Measurements from ENCODE around the gene ADAMTS3. TPM values are rescaled to one million over a fixed set of nuclear protein-coding genes. Genes with fewer than 3 reads are reported as not detected.
"Not testable (repeated sequence)": the region's sequence is repeated elsewhere in the genome, so short reads cannot be mapped to it uniquely, and the experiment has no call there.

Gene ADAMTS3
- total RNA-seq, 1 donor from 2014 or later = 2.3 TPM

- intact Hi-C loops (cut with DNase I) = no loop called here
- ATAC-seq (no peak), DNase-seq (ENCODE audit: low spot score) (no peak)
These were observed 139.0 kb downstream of the ADAMTS3 start for GRCh38 chr4:72430050-72430449.

GRCh38 chr4:72429397-72429889 is 139.6 kb downstream of the ADAMTS3 start:
- intact Hi-C loops (cut with DNase I) = no loop called here
- DNase-seq (ENCODE audit: low spot score) (no peak), ATAC-seq (no peak)

- DNase-seq (ENCODE audit: low spot score) = no peak
- ATAC-seq = no peak
- intact Hi-C loops (cut with DNase I) = no loop called here
These were observed 142.0 kb downstream of the ADAMTS3 start for GRCh38 chr4:72427057-72427456.

- ATAC-seq; DNase-seq (ENCODE audit: low spot score); intact Hi-C loops (cut with DNase I): not testable (repeated sequence)
These were observed 143.1 kb downstream of the ADAMTS3 start for GRCh38 chr4:72425908-72426307.

GRCh38 chr4:72424006-72424405 is 145.0 kb downstream of the ADAMTS3 start:
- intact Hi-C loops (cut with DNase I) = no loop called here
- no peak for DNase-seq (ENCODE audit: low spot score)
- ATAC-seq = no peak

GRCh38 chr4:72422416-72422815 is 146.6 kb downstream of the ADAMTS3 start:
- DNase-seq (ENCODE audit: low spot score) (no peak), ATAC-seq (no peak)
- intact Hi-C loops (cut with DNase I) = no loop called here

- peak; percentile 32 for ATAC-seq
- DNase-seq (ENCODE audit: low spot score) = peak; percentile 56
- intact Hi-C loops (cut with DNase I) = no loop called here
These were observed 150.6 kb downstream of the ADAMTS3 start for GRCh38 chr4:72418458-72418857.

GRCh38 chr4:72410158-72410557 is 158.9 kb downstream of the ADAMTS3 start:
- intact Hi-C loops (cut with DNase I) = no loop called here
- DNase-seq (ENCODE audit: low spot score) = no peak
- ATAC-seq = no peak

- ATAC-seq (no peak), DNase-seq (ENCODE audit: low spot score) (no peak)
- intact Hi-C loops (cut with DNase I) = no loop called here
These were observed 160.5 kb downstream of the ADAMTS3 start for GRCh38 chr4:72408568-72408967.

- ATAC-seq (no peak), DNase-seq (ENCODE audit: low spot score) (no peak)
- intact Hi-C loops (cut with DNase I) = no loop called here
These were observed 163.6 kb downstream of the ADAMTS3 start for GRCh38 chr4:72405417-72405816.

GRCh38 chr4:72397314-72397713 is 171.7 kb downstream of the ADAMTS3 start:
- ATAC-seq = no peak
- intact Hi-C loops (cut with DNase I) = no loop called here
- no peak for DNase-seq (ENCODE audit: low spot score)

GRCh38 chr4:72394012-72394663 is 174.9 kb downstream of the ADAMTS3 start:
- DNase-seq (ENCODE audit: low spot score) = no peak
- intact Hi-C loops (cut with DNase I) = no loop called here
- no peak for ATAC-seq

GRCh38 chr4:72391281-72391680 is 177.7 kb downstream of the ADAMTS3 start:
- no peak for DNase-seq (ENCODE audit: low spot score)
- intact Hi-C loops (cut with DNase I) = no loop called here
- no peak for ATAC-seq

GRCh38 chr4:72390409-72390808 is 178.6 kb downstream of the ADAMTS3 start:
- ATAC-seq (no peak), DNase-seq (ENCODE audit: low spot score) (no peak)
- intact Hi-C loops (cut with DNase I) = no loop called here

GRCh38 chr4:72388521-72388920 is 180.5 kb downstream of the ADAMTS3 start:
- ATAC-seq (no peak), DNase-seq (ENCODE audit: low spot score) (no peak)
- intact Hi-C loops (cut with DNase I) = no loop called here

GRCh38 chr4:72387959-72388358 is 181.1 kb downstream of the ADAMTS3 start:
- DNase-seq (ENCODE audit: low spot score) (no peak), ATAC-seq (no peak)
- intact Hi-C loops (cut with DNase I) = no loop called here

GRCh38 chr4:72383439-72383838 is 185.6 kb downstream of the ADAMTS3 start:
- DNase-seq (ENCODE audit: low spot score) (no peak), ATAC-seq (no peak)
- intact Hi-C loops (cut with DNase I) = no loop called here

- intact Hi-C loops (cut with DNase I) = no loop called here
- DNase-seq (ENCODE audit: low spot score) (no peak), ATAC-seq (no peak)
These were observed 190.1 kb downstream of the ADAMTS3 start for GRCh38 chr4:72378901-72379300.

GRCh38 chr4:72377491-72378194 is 191.4 kb downstream of the ADAMTS3 start:
- ATAC-seq (no peak), DNase-seq (ENCODE audit: low spot score) (no peak)
- intact Hi-C loops (cut with DNase I) = no loop called here

GRCh38 chr4:72376901-72377300 is 192.1 kb downstream of the ADAMTS3 start:
- no peak for ATAC-seq
- intact Hi-C loops (cut with DNase I) = no loop called here
- DNase-seq (ENCODE audit: low spot score) = no peak
